ENCODE measurements around the gene UGT1A1.

Gene UGT1A1

GRCh38 chr2:233799087-233799665, 39.1 kb downstream of the UGT1A1 start:
- no peak for DNase-seq

DNA sequence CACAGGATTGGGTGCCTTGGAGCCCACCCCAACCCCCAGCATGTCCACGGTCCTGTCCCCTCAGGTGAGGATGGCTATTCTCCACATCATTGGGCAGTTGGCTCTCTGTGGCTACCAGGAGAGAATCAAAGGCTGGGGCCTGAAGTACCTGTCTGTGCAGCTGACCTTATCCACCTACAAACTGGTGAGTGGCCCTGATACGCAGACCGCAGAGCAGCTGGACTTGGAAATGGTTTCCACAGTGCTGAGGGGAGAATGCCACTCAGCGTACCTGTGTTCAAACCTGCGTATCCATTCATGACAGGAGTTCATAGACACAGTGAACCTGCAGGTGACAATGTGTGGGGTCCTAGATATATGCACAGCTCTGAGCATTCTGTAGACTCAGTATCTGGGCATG, 39.6 kb downstream of the UGT1A1 start:
- no peak for DNase-seq

DNA sequence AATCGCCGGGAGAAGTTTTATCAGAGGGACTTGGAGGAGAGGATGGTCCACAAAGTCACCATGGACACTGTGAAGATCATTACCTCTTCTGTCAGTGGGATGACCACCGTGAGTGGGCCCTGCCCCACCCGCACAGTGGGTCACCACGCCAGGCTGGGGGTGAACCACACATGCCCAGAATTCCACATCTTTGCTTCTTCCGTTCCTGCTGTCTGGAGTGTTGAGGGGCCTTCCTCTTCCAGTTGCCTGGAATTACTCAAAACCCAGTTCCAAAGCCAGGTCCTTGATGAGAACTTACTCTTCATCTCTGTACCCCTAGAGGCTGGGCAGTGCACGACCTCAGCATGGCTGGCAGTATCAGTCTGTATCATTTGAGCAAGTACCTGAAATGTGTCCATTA, 40.1 kb downstream of the UGT1A1 start:
- DNase-seq = no peak

DNA sequence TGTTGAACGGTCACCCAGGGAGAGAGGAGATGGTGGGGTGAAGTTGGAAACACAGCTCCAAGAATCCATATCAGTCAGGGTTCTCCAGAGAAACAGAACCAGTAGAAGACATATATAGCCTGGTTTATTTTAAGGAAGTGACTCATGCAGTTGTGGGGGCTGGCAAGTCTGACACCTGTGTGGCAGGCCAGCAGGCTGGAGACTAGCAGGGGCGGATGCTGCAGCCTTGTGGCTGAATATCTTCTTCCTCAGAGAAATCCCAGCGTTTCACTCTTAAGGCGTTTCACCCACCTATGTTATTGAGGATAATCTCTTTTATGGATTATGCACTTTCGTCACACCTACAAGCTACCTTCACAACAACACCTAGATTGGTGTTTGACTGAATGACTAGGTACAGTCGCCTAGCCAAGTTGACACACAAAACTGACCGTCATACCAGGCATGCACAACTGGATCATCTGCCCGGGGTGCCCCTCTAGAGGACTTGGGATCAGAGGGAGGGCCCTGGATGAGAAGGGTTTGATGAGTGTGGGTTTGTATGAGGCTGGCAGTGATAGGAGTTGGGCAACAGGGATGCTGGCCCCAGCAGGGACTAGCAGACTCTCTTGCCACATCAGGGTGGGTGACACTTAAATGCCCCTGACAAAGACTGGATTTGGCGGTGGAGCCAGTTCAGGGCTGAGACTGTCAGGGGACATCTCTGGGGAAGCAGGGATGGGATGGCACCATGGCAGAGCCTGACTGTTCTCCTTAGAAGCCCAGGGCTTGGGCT, 41.5 kb downstream of the UGT1A1 start:
- DNase-seq = no peak

DNA sequence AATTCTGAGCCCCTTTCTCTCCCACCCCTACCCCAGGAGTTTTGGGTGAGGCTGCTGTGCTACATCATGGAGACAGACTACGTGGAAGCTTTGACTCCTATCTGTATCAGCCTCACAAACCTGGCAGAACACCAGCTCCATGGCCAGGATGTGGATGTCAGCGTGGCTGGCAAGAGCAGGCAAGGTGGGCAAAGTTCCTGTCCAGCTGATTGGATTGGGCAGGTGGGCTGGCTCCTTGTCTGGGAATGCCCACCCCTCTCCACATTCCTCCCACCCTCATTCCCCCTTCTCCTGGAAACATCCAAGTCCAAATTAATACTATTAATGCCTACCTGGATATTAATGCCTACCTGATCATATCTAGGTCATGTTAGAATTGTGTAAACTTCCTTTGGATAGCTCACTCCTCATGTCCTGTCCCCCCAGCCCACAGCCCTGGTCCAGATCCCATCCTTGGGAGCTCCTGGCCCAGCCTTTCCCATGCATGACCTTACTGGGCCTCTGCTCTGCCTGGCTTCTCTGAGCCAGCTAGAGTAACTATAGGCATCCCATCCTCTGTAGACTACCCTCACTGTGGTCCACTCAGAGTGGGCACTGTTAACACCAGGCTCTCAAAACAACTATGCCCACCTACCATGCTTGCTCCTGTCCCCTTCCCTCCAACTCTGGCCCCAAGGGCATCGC, 42.2 kb downstream of the UGT1A1 start:
- no peak for DNase-seq

DNA sequence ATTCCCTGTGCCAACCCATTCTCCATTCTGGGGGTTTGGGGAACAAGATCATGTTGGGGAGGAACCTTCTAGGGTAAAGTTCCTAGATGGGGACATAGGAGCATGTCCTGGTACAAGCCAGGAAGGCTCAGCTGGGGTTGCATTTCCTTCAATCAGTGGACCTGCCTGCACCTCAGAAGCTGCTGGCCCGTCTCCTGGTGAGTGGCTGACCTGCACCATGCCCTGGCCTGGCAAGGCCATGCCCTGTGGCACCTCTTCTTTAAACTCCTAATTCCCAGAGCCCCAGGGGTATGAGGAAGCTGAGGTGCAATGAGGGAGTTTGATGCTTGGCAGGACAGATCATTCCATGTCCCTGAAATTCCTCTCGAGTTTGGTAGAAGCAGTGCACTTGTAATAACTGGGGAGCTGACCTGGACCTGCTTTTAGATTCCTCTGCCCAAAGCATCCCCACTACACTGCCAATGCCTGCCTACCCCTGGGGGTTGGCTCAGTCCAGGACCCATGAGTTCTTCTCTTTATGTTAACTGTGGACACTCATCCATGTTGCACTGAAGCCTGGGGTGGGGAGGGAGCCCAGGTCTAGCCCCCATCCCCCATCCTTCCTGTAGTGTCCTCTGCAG, 43.3 kb downstream of the UGT1A1 start:
- DNase-seq = no peak

GRCh38 chr2:233803994-233804393, 43.9 kb downstream of the UGT1A1 start:
- DNase-seq = no peak

DNA sequence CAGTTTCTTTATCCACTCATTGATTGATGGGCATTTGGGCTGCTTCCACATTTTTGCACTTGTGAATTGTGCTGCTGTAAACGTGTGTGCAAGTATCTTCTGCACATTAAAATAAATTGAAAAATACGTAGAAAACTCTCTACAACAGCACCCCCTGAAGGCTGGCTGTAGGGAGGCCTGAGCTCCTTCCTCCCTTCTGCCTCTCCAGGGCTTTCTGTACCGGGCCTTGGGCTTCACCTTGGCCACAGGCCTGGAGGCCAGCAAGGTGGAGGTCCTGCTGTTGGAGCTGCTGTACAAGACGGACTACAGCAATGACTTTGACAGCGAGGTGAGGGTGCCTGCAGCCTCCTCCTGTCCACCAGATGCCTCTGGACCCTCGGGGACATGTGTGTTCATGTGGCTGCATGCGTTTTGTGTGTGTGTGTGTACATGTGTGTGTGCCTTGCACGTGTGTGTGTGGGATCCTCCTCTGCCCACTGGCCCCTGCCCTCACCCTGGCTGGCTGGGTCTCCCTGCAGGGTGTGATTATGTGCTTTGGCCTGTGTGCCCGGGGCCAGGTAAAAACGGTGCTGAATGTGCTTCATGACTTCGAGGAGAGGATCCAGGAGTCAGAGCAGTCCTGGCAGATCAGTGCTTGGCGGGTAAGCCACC, 47.3 kb downstream of the UGT1A1 start:
- no peak for DNase-seq

DNA sequence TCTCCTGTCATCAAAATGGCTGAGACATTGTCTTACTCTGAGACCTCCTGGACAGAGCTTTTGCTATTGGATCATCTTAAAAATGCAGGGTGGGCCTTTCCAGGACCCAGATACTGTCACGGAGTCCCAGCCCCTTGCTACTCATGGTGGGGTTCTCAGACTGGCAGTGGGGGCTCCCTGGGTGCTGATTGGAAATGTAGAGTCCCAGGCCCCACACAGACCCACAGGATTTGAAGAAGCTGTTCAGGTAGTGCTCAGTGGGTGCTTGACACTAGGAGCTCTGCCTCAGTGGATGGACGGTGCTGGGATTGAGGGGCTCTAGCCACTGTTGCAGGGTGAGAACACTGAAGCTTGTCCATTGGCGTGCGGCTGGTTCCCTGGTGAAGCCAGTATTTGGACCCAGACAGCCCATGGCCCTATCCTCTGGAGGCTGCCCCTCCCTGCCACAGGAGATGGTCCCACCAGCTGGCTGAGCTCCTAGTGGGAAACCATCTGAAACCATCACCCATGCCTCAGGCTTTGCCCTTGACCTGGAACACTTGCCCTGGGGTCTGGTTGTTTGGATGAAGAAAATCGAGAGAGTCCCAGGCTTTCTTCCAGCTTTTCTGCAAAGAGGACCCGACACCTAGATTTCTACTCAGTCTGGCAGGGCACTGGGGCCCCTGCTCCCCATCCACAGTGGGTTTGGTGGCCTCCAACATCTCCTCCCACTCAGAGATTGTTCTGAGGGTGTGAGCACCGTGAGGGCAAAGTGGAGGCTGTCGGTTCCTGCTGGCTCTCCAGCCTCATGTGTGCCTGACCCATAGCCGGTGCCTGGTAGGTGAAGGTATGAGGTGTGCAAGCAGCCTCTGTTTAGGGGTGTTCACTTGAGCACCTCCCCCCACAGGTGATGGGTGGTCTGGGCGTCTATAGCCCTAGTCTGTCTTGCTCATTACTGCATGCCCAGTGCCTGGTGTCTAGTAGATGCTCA, 48.2 kb downstream of the UGT1A1 start:
- no peak for DNase-seq

DNA sequence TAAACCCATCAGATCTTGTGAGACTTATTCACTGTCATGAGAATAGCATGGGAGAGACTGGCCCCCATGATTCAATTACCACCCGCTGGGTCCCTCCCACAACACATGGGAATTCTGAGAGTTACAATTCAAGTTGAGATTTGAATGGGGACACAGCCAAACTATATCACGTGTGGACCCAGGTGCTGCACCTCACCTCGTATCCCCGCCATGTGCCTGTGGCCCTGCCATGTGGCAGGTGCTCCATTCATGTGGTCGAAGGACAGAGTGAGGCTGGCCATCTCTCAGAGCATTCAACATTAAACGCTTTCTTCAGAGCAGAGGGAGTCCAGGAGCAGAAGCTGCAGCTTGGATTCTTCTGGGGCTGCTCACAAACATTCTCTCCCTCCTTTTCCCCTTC, 50.3 kb downstream of the UGT1A1 start:
- no peak for DNase-seq

- no peak for DNase-seq
Measured at GRCh38 chr2:233811087-233811486, 51.0 kb downstream of the UGT1A1 start.

- no peak for DNase-seq
Measured at GRCh38 chr2:233811732-233812131, 51.7 kb downstream of the UGT1A1 start.

GRCh38 chr2:233813236-233814055, 53.4 kb downstream of the UGT1A1 start:
- no peak for DNase-seq

- DNase-seq = no peak
Measured at GRCh38 chr2:233814056-233814835, 54.2 kb downstream of the UGT1A1 start.

- no peak for DNase-seq
Measured at GRCh38 chr2:233815861-233816260, 55.8 kb downstream of the UGT1A1 start.

DNA sequence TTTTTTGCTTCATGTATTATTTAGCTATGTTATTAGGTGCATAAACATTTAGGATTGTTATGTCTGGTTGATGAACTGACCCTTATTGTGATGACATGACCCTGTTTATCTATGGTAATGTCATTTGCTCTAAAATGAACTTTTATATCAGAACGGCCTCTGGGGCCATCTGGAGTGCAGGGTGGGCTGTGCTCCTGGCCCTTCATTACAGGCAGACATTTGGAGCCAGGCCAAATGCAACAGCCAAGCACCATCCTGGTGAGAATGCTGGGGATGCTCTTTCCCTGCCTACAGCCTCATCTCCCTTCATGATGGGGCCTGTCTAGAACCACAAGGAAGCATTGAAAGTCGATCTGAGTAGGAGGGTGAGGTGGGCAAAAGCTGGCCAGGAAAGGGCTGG, 56.3 kb downstream of the UGT1A1 start:
- DNase-seq = no peak

- DNase-seq = no peak
Measured at GRCh38 chr2:233816771-233817170, 56.7 kb downstream of the UGT1A1 start.

GRCh38 chr2:233817361-233817911, 57.4 kb downstream of the UGT1A1 start:
- no peak for DNase-seq

- DNase-seq = no peak
Measured at GRCh38 chr2:233817995-233818638, 58.0 kb downstream of the UGT1A1 start.

Data from GF-D8 (cell line).